IPS-NIHi11 (cell line): ENCODE results near the gene CAMSAP1.

Experiments
- DNase-seq: peaks from one replicate; pipeline ENCODE4 v3.0.0; 2012; ENCODE audit warnings: mixed read lengths, low spot score

The CAMSAP1 gene

GRCh38 chr9:135815413-135815812 lies 91.9 kb downstream of the CAMSAP1 start:
- no peak for DNase-seq

GRCh38 chr9:135814421-135815095 lies 92.8 kb downstream of the CAMSAP1 start:
- DNase-seq = no peak

GRCh38 chr9:135813671-135814290 lies 93.6 kb downstream of the CAMSAP1 start:
- no peak for DNase-seq

GRCh38 chr9:135812961-135813360 lies 94.4 kb downstream of the CAMSAP1 start:
- DNase-seq = no peak

GRCh38 chr9:135811801-135812200 lies 95.5 kb downstream of the CAMSAP1 start:
- DNase-seq = no peak

- no peak for DNase-seq
Measured at GRCh38 chr9:135810806-135811575, 96.4 kb downstream of the CAMSAP1 start.

- DNase-seq = no peak
Measured at GRCh38 chr9:135809166-135809565, 98.2 kb downstream of the CAMSAP1 start.

GRCh38 chr9:135805422-135806022 lies 101.8 kb downstream of the CAMSAP1 start:
- no peak for DNase-seq

GRCh38 chr9:135804581-135805421 lies 102.5 kb downstream of the CAMSAP1 start:
- DNase-seq = peak; percentile 66

GRCh38 chr9:135803441-135803840 lies 103.9 kb downstream of the CAMSAP1 start:
- DNase-seq = no peak

- DNase-seq = no peak
Measured at GRCh38 chr9:135802876-135803419, 104.4 kb downstream of the CAMSAP1 start.

- DNase-seq = no peak
Measured at GRCh38 chr9:135801070-135801469, 106.3 kb downstream of the CAMSAP1 start.

- DNase-seq = no peak
Measured at GRCh38 chr9:135799261-135799660, 108.1 kb downstream of the CAMSAP1 start.

GRCh38 chr9:135798263-135798585 lies 109.1 kb downstream of the CAMSAP1 start:
- no peak for DNase-seq

- DNase-seq = peak; percentile 93
Measured at GRCh38 chr9:135797507-135798262, 109.7 kb downstream of the CAMSAP1 start.

GRCh38 chr9:135796784-135797485 lies 110.4 kb downstream of the CAMSAP1 start:
- no peak for DNase-seq

GRCh38 chr9:135795391-135795790 lies 112.0 kb downstream of the CAMSAP1 start:
- no peak for DNase-seq

GRCh38 chr9:135794361-135794885 lies 112.9 kb downstream of the CAMSAP1 start:
- DNase-seq = no peak

- peak; percentile 33 for DNase-seq
Measured at GRCh38 chr9:135794057-135794335, 113.3 kb downstream of the CAMSAP1 start.
